Skin of body (tissue), 2 donors: ENCODE results near the gene RASGEF1B. TPM values are rescaled to one million over a fixed set of nuclear protein-coding genes. Genes with fewer than 3 reads are reported as not detected.
"Not testable (repeated sequence)": the region's sequence is repeated elsewhere in the genome, so short reads cannot be mapped to it uniquely, and the experiment has no call there.

Source experiments
- DNase-seq: peaks from one replicate; lab custom pipeline; 2025; lab: John Stamatoyannopoulos, UW
- total RNA-seq: library from RNA; depleted of rRNA; stranded (reverse); fragments of >200 nt; gene quantifications from one replicate; pipeline ENCODE4 v1.2.3, GENCODE V29; 2014

RASGEF1B gene
- total RNA-seq, 1 donor from 2014 or later, result 61.7 TPM

GRCh38 chr4:81432825-81433224 lies 38.9 kb downstream of the RASGEF1B start:
- no peak for DNase-seq

- DNase-seq, result no peak
Observed at GRCh38 chr4:81431971-81432370, 39.7 kb downstream of the RASGEF1B start.

GRCh38 chr4:81429607-81430006 lies 42.1 kb downstream of the RASGEF1B start:
- DNase-seq, result no peak

GRCh38 chr4:81429031-81429430 lies 42.7 kb downstream of the RASGEF1B start:
- DNase-seq, result no peak

- no peak for DNase-seq
Observed at GRCh38 chr4:81428002-81428401, 43.7 kb downstream of the RASGEF1B start.

GRCh38 chr4:81427344-81427821 lies 44.3 kb downstream of the RASGEF1B start:
- peak; percentile 41 for DNase-seq

GRCh38 chr4:81426770-81427289 lies 44.9 kb downstream of the RASGEF1B start:
- DNase-seq, result no peak

- no peak for DNase-seq
Observed at GRCh38 chr4:81424816-81425755, 46.6 kb downstream of the RASGEF1B start.

- no peak for DNase-seq
Observed at GRCh38 chr4:81424336-81424735, 47.4 kb downstream of the RASGEF1B start.

- no peak for DNase-seq
Observed at GRCh38 chr4:81422595-81422994, 49.1 kb downstream of the RASGEF1B start.

- no peak for DNase-seq
Observed at GRCh38 chr4:81421346-81422218, 50.1 kb downstream of the RASGEF1B start.

- no peak for DNase-seq
Observed at GRCh38 chr4:81418572-81418971, 53.1 kb downstream of the RASGEF1B start.

- no peak for DNase-seq
Observed at GRCh38 chr4:81412946-81413495, 58.7 kb downstream of the RASGEF1B start.

GRCh38 chr4:81410680-81411079 lies 61.0 kb downstream of the RASGEF1B start:
- no peak for DNase-seq

- DNase-seq, result no peak
Observed at GRCh38 chr4:81409836-81410235, 61.9 kb downstream of the RASGEF1B start.

- DNase-seq, result no peak
Observed at GRCh38 chr4:81408341-81408740, 63.4 kb downstream of the RASGEF1B start.

- DNase-seq, result peak; percentile 17
Observed at GRCh38 chr4:81407726-81408125, 64.0 kb downstream of the RASGEF1B start.

- not testable (repeated sequence) for DNase-seq
Observed at GRCh38 chr4:81406481-81406880, 65.2 kb downstream of the RASGEF1B start.

GRCh38 chr4:81405900-81406401 lies 65.8 kb downstream of the RASGEF1B start:
- peak; percentile 84 for DNase-seq

GRCh38 chr4:81404741-81405140 lies 67.0 kb downstream of the RASGEF1B start:
- DNase-seq, result no peak

- DNase-seq, result no peak
Observed at GRCh38 chr4:81404294-81404693, 67.4 kb downstream of the RASGEF1B start.
